HG03025 (cell line): Measurements from ENCODE around the gene GAS2L3.
"Not testable (repeated sequence)": the region's sequence is repeated elsewhere in the genome, so short reads cannot be mapped to it uniquely, and the experiment has no call there.

Experiments
- ATAC-seq: cut with Tn5 transposase; IDR thresholded peaks from one replicate; pipeline ENCODE4 v1.9.1; 2021; ENCODE audit warnings: mild to moderate bottlenecking, moderate library complexity; ENCODE audit not compliant: unreplicated experiment, low FRiP score

The GAS2L3 gene

GRCh38 chr12:100573292-100574186, at the start of gene GAS2L3:
GAS2L3 (plus strand) TSS chr12:100573684; CDS start chr12:100594905, 21,221 bp downstream.
- peak; percentile 96 for ATAC-seq

GRCh38 chr12:100528034-100528433, 45.5 kb upstream of the GAS2L3 start:
- ATAC-seq: no peak

DNA sequence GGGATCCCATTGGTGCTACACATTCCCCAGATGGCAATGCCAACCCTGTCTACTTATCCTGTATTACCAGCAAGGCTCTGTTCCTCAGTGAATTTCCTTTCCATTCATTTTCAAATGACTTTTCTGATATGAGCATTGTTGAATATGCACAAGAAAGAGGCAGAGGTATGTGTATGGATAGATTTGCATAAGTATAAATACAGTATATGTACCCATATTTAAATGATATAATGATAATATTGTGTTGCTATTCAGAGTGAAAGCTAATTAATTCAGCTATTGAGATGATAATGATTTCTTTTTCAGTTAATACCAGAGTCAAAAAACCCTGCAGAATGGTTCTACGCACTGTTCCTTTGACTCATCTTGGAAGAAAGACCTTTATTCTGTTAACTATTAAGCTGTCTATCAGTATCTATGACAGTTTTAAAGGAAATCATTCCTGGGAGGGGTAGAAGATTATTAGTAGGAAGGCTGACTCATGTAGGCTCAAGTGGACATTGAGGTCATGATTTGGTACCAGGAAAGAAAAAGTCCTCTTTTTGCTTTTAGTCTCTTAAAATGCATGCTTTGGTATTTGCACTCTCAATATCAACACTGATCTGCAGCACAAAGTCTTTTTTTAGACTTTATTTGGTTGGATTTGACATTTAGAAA, 44.9 kb upstream of the GAS2L3 start:
- no peak for ATAC-seq

DNA sequence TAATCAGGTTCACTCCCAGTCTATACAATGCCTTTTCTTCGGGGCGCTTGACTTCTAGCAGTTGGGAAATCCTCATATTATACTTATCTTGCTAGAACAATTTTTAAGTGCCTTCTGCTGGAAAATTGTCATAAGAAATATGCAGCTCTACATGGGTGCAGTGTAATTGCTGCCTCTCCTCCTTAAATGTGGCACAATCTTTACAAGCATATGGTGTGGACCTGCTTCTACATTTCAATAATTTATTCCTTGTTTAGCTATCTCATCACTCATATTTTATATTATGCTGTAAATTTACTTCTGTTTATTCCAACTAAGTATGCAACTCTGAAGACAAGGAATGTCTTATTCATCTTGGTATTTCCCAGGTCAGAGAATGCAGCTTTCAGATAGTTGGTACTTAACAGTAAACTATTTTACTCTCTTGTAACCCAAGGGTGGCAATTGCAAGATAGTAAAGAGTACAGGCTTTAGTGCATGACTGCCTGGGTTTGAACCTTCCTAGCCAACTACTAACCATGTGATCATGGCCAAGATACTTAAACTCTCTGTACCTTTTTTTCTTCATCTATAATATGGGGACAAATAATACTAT, 43.6 kb upstream of the GAS2L3 start:
- no peak for ATAC-seq

- no peak for ATAC-seq
Measured at GRCh38 chr12:100533376-100533775, 40.1 kb upstream of the GAS2L3 start.

DNA sequence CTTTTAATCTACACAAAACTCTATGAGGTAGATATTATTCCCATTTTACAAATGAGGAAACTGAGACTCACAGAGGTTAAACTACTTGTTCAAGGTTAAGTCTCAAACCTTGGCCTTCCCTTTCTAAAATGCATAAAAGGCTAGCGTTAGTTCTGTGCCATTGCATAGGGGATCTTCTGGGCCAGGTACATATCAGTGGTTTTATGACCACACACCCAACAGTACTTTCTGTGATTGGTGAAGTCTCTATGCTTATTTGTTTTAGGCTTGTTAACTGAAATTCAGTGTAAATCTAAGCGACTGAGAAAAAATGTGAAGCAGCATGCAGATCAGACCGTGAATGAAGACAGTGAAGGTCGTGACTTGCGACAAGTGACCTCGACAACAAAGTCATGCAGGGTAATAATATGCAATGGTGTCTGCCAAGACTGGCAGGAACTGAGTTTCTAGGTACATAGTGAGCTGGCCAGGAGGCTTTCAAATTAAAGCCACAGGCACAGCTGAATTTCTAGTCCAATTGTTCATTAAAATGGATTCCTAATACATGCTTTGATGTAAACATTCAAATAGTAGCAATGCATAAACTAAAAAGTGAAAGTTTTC, 38.8 kb upstream of the GAS2L3 start:
- no peak for ATAC-seq

DNA sequence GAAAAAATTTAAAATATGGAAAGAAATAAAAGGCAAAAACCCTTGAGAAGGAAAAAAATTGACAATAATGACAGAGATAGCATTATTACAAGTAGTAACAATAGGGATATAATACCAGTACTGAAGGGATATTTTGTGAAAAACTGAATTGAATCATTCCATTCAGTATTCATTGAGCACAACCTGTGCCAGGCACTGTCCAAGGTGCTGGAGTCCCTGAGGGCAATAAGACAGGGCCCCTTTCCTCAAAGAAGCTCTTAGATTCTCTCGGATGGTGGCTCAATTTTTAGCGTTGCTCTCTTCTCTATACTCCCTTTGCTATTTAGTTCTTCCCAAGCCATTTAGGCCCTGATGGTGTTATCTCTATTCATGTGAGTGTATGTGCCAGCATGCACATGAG, 34.3 kb upstream of the GAS2L3 start:
- ATAC-seq: no peak

DNA sequence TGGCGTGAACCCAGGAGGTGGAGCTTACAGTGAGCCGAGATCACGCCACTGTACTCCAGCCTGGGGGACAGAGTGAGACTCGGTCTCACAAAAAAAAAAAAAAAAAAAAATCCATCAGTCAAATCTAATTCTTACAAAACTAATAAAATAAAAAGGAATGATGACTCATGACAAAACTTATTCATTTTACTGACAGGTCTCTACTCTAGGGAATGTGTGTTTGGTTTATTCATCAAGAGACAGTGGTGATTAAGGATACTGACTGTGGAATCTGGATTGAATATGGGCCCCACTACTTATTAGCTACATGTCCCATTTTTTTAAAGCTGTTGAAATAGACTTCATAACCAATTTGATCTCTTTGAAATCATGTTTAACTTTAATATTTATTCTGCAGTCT, 29.3 kb upstream of the GAS2L3 start:
- no peak for ATAC-seq

DNA sequence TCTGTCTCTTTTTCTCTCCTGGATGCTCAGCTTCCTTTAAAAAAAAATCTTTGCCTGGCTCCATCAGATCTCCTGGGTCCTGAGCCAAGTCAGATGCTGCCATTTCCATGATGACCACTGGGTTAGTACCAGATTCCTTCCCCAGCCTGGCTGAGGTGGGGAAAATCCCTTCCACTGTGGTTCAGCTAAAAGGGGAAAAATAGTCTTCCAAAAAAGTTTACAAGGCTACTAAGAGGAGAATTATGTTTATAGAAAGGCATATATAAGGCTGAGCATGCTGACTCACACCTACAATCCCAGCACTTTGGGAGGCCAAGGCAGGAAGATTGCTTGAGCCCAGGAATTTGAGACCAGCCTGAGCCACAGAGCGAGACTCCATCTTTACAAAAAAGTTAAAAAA, 28.4 kb upstream of the GAS2L3 start:
- no peak for ATAC-seq

DNA sequence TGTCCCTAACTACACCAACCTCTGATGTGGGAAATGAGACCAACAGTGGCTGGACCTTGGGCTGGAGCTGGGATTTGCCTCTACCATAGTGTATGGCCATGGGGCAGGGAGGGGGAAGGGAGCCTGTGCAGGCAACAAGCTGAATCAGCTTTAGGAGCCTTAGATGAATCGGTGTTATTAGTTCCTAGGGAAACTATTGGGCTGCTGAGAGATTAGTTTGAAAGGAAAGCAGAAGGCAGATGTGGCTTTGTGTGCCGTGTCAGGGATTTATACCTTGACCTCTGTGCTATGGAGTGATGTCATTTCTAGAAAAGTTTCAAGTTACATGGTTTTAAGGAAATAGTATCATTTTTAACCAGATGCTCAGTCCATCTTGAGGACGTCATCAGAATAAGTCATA, 19.5 kb upstream of the GAS2L3 start:
- ATAC-seq: no peak

- no peak for ATAC-seq
Measured at GRCh38 chr12:100554608-100555077, 18.8 kb upstream of the GAS2L3 start.

DNA sequence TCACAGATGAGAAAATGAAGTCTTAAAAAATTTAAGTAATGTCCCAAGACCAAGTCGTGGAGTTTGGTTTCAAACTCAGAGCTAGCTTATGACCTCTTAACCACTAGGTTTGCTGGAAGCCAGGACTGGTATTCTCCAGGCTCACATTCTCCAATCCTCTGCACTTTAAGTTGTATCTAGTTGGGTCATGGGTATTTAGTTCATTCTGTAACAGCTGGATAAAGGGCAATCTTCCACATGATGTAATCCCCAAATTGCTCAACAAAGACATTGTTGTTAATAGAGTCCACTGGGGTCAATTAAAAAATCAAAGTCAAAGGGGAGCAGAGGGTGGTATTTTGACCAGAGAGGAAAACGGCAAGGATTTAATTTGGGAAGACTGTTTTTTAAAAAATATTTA, 17.8 kb upstream of the GAS2L3 start:
- no peak for ATAC-seq

- no peak for ATAC-seq
Measured at GRCh38 chr12:100557357-100557756, 16.1 kb upstream of the GAS2L3 start.

GRCh38 chr12:100559261-100559660, 14.2 kb upstream of the GAS2L3 start:
- ATAC-seq: not testable (repeated sequence)

- no peak for ATAC-seq
Measured at GRCh38 chr12:100564090-100564489, 9.4 kb upstream of the GAS2L3 start.

DNA sequence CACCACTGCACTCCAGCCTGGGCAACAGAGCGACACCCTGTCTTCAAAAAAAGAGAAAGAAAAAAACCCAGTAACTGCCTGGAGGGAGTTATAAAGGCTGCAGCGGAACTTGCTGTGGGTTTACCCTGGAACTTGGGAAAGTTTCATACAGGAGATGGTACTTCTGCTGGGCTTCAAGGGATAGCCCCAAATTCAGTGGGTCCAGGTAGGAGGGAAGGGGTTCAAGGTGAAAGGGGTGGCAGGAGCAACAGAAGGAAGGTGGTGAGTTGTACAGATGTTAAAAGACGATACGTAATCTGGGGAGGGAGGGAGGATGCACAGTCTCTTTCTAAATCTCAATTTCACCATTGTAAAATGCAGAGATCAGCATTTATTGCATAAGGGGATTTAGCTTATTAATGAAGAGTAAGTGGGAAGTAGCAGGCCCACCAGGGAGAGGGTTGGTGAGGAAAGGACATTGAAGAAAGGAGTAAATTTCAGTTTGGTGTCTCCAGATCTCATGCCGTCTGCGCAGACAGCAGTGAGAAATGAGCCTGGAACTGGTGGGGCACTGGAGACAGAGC, 8.5 kb upstream of the GAS2L3 start:
- no peak for ATAC-seq

DNA sequence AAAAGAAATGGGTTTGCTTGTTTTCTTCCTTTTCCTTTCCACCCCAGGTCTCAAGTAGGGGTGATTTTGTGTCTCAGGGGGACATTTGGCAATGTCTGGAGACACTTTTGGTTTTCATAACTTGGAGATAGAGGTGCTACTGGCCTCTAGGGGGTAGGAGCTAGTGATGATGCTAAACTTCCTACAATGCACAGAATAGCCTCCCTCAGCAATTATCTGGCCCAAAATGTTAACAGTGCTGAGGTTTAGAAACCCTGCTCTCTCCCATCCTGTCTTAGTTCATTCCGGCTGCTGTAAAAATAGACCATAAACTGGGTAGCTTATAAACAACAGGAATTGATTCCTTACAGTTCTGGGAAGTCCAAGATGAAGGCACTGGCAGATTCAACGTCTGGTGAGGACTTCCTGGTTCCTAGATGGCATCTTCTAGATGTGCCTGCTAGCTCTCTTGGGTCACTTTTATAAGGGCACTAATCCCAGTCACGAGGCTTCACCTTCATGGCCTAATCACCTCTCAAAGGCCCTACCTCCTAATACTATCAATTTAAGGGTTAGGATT, 7.4 kb upstream of the GAS2L3 start:
- ATAC-seq: no peak

DNA sequence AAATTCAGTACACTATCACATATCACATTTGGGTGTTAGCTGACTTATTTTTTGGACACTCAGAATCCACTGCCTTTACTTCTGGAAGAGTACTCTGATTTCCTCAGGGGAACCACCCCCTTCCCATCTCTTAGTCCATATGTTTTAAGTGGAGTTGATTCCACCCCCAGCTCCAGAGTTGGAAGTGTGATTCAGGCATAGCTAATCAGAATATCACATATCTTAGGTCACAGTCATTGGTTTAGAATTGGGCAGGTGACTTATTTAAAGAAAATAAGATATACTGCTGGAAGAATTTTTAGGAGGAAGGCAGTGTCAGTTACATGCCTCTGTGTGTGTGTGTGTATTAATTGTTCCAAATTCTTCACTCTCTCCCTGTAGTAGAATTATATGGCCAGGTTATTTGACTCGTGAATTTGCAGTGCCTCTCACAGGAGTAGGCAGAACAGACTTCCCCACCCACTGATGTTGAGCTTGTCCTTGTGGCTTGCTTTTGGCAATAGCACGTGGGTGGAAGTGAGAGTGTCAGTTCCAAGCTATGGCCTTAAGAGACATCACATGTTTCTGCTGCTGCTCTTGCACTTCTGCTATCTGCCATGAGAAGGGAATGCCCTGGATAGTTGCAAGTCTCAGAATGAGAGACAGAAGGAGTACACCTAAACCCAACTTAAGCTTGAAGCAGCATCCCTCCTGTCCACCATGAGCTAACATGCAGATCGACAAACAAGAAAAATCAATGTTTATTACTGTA, 6.4 kb upstream of the GAS2L3 start:
- peak; percentile 99 for ATAC-seq

DNA sequence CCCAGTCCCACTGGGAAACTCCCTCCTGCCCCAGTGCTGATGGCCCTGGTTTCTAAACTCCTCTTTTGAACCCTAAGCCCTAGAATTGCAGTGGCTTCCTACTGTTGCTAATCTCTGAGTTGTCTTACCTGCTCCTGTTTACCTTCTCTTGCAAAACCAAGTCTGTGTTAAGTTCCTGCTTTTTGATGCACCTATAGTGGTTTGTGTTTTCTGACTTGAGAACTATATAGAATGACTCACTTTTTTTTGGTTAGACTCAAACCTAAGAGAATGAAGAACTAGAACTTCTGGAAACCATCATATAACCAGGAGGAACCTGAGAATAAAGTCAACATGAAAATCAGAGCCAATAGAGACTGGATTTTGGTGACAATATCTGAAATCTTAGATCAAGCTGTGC, 5.5 kb upstream of the GAS2L3 start:
- peak; percentile 15 for ATAC-seq

- no peak for ATAC-seq
Measured at GRCh38 chr12:100572184-100572583, 1.3 kb upstream of the GAS2L3 start.
